OCI-LY7 (cell line): ENCODE data around the gene BMERB1.

Experiments used
- EZH2phosphoT487 ChIP-seq: fragments of 200-600 bp; sonication (generic); IDR thresholded peaks from 2 replicates; pipeline ENCODE4 v1.6.1; 2018; ENCODE audit warnings: low read depth, borderline replicate concordance, mild to moderate bottlenecking, mixed run types, antibody characterized with exemption, low read length, moderate library complexity, mixed read lengths
- TF ChIP-seq, protein P1 (sequence below): fragments of 200-600 bp; sonication (generic); conservative IDR thresholded peaks from 2 replicates; pipeline ENCODE4 v1.5.1; 2014; ENCODE audit warnings: mild to moderate bottlenecking, antibody characterized with exemption, low read length, moderate library complexity, mixed read lengths

DNA sequence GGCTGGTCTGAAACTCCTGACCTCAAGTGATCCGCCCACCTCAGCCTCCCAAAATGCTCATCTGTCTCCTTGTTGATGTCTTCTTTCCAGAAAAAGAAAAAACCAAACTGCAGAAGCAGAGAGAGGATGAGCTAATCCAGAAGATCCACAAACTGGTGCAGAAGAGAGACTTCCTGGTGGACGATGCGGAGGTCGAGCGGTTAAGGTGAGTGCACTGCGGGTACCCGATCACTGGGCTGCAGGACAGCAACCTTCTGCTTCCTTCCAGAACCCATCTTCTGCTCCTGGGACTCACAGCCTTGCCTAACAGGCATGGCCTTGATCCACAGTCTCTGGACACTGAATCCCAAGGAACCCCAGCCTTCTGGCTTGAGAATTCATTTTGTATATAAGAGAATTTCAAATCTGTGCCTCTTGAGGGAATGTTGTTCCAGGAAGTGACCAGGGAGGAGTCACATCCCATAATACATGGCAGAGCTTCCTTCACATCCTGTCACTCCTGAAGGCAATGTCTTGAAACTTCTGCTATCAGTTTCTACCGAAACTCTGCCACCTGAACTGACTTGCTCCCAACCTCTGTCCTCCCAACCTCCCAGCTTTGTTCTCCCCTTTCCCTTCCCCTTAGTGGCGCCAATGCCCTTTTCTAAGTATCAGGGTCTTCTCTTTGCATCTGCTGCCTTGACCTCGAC lies 146.9 kb downstream of the BMERB1 start:
- TF ChIP-seq, protein P1, sequence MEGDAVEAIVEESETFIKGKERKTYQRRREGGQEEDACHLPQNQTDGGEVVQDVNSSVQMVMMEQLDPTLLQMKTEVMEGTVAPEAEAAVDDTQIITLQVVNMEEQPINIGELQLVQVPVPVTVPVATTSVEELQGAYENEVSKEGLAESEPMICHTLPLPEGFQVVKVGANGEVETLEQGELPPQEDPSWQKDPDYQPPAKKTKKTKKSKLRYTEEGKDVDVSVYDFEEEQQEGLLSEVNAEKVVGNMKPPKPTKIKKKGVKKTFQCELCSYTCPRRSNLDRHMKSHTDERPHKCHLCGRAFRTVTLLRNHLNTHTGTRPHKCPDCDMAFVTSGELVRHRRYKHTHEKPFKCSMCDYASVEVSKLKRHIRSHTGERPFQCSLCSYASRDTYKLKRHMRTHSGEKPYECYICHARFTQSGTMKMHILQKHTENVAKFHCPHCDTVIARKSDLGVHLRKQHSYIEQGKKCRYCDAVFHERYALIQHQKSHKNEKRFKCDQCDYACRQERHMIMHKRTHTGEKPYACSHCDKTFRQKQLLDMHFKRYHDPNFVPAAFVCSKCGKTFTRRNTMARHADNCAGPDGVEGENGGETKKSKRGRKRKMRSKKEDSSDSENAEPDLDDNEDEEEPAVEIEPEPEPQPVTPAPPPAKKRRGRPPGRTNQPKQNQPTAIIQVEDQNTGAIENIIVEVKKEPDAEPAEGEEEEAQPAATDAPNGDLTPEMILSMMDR = no peak
- no peak for TF ChIP-seq EZH2phosphoT487
